EL (cell line): ENCODE measurements around the gene PRH2.

ENCODE experiments used
- DNase-seq: peaks from one replicate; pipeline ENCODE4 v3.0.0-alpha.2; 2016

The PRH2 gene

GRCh38 chr12:10928746-10929286, at the start of gene PRH2:
PRH2 (plus strand) TSS chr12:10929236; CDS start chr12:10929274, 38 bp downstream.
- DNase-seq = no peak

- no peak for DNase-seq
Observed at GRCh38 chr12:10884086-10884725, 44.8 kb upstream of the PRH2 start, which contains the start of gene PRH1. PRH1 (minus strand) TSS chr12:10884255; CDS start chr12:10884217, 38 bp downstream.

- no peak for DNase-seq
Observed at GRCh38 chr12:10889226-10889625, 39.8 kb upstream of the PRH2 start.

- no peak for DNase-seq
Observed at GRCh38 chr12:10891937-10892336, 37.1 kb upstream of the PRH2 start.

GRCh38 chr12:10896854-10897253, 32.2 kb upstream of the PRH2 start:
- no peak for DNase-seq

GRCh38 chr12:10900530-10900929, 28.5 kb upstream of the PRH2 start:
- no peak for DNase-seq

GRCh38 chr12:10900972-10901371, 28.1 kb upstream of the PRH2 start:
- no peak for DNase-seq

- DNase-seq = no peak
Observed at GRCh38 chr12:10901427-10901826, 27.6 kb upstream of the PRH2 start.

GRCh38 chr12:10904686-10905085, 24.4 kb upstream of the PRH2 start:
- DNase-seq = no peak

- DNase-seq = no peak
Observed at GRCh38 chr12:10909462-10909861, 19.6 kb upstream of the PRH2 start, which contains the start of gene TAS2R13. TAS2R13 (minus strand) TSS chr12:10909562; CDS start chr12:10909298, 264 bp downstream.

GRCh38 chr12:10910380-10910779, 18.7 kb upstream of the PRH2 start:
- no peak for DNase-seq

GRCh38 chr12:10919809-10920208, 9.2 kb upstream of the PRH2 start:
- no peak for DNase-seq

- DNase-seq = no peak
Observed at GRCh38 chr12:10926269-10926668, 2.8 kb upstream of the PRH2 start.

GRCh38 chr12:10936506-10936905, 7.5 kb downstream of the PRH2 start:
- no peak for DNase-seq

GRCh38 chr12:10939163-10939562, 10.1 kb downstream of the PRH2 start, which contains the start of gene TAS2R14:
TAS2R14 (minus strand) TSS chr12:10939263; CDS start chr12:10939207, 56 bp downstream.
- DNase-seq = no peak

GRCh38 chr12:10940389-10940788, 11.4 kb downstream of the PRH2 start:
- peak; percentile 85 for DNase-seq

GRCh38 chr12:10941369-10941768, 12.3 kb downstream of the PRH2 start:
- DNase-seq = no peak

GRCh38 chr12:10941916-10942607, 13.0 kb downstream of the PRH2 start:
- DNase-seq = no peak

- no peak for DNase-seq
Observed at GRCh38 chr12:10943167-10943566, 14.1 kb downstream of the PRH2 start.

- no peak for DNase-seq
Observed at GRCh38 chr12:10952645-10953044, 23.6 kb downstream of the PRH2 start.

- no peak for DNase-seq
Observed at GRCh38 chr12:10956085-10956484, 27.0 kb downstream of the PRH2 start.

- DNase-seq = peak; percentile 61
Observed at GRCh38 chr12:10957741-10958140, 28.7 kb downstream of the PRH2 start.

- no peak for DNase-seq
Observed at GRCh38 chr12:10959804-10960203, 30.8 kb downstream of the PRH2 start.

- no peak for DNase-seq
Observed at GRCh38 chr12:10960211-10960610, 31.2 kb downstream of the PRH2 start.
